Measurements from ENCODE around the gene FAM53A.

GRCh38 chr4:1667273-1667672 is 16.8 kb downstream of the FAM53A start:
- TF ChIP-seq CTCF (IDR thresholded peaks at IDR 0.05) (no peak), POLR2A (IDR thresholded peaks at IDR 0.05) (no peak), EP300 (IDR thresholded peaks at IDR 0.05) (no peak)

Measured in gastroesophageal sphincter (tissue), 3 donors.